ENCODE data around the gene PIEZO2. TPM values are rescaled to one million over a fixed set of nuclear protein-coding genes. Genes with fewer than 3 reads are reported as not detected.

PIEZO2 gene
- total RNA-seq, 2 donors from 2014 or later = 4.8 to 7.5 TPM

DNA sequence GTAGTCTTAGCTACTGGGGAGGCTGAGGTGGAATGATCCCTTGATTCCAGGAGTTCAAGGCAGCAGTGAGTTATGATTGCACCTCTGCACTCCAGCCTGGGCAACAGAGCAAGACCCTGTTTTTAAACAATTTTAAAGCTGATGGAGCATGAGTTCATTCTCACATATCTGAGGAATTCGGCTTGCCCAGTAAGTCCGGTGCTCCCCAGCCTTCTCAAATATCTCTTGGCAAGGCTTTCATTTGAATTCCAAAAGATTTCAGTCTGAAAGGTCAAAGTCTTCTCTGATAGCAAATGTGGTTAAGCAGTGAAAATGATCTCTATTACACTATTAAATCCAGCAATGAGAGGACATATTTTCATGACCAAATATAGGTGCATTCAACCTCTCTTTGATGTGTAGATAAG, 27.9 kb downstream of the PIEZO2 start:
- intact Hi-C loops (cut with DNase I) = no loop called here
- no peak for DNase-seq (ENCODE audit: low spot score)

DNA sequence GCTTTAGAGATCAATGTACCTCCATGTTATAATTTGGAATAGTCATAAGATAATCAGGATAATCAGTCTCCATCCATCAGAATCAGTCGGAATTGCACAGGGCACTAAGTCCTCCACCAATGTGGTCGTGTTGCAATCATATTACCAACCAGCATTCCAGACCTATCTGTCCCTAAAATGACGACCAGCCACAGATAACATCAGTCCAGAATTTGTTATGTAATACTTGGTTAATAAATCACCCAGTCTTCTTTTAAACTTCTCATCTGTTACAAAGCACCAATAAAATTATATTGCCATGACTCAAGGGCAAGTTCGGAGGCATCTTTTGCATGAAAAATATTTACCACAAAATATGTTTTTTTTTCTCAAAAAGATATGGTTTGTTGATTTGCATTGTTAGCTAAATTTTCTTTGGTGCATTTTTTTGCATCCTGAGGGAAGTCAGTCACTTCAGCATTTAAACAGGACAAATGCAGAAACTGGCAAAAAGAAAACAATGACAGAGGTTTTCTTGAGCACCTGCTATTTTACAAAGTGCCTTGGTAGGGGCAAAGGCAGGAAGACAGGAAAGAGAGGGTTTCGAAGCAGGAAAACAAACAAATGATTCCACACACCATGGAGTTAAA, 29.3 kb downstream of the PIEZO2 start:
- intact Hi-C loops (cut with DNase I) = no loop called here
- DNase-seq (ENCODE audit: low spot score) = no peak

DNA sequence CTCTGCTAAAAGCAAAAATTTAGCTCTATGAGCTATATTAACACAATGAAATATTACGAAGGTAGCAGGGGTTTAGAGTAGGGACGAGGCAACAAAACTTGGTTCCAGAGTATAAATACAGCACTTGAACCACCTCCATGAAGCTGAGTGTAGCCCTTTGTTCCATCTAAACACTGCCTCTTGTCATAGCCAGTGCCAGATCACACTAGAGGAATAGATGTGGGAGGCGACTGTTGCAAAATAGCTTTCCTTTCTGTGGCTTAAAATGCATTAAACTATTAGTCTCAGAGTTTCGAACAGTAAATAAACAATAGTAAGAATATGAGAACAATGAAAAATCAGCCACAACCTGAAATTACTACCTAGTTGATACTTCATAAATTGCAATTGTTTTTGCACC, 29.8 kb downstream of the PIEZO2 start:
- DNase-seq (ENCODE audit: low spot score) = no peak
- intact Hi-C loops (cut with DNase I) = no loop called here

DNA sequence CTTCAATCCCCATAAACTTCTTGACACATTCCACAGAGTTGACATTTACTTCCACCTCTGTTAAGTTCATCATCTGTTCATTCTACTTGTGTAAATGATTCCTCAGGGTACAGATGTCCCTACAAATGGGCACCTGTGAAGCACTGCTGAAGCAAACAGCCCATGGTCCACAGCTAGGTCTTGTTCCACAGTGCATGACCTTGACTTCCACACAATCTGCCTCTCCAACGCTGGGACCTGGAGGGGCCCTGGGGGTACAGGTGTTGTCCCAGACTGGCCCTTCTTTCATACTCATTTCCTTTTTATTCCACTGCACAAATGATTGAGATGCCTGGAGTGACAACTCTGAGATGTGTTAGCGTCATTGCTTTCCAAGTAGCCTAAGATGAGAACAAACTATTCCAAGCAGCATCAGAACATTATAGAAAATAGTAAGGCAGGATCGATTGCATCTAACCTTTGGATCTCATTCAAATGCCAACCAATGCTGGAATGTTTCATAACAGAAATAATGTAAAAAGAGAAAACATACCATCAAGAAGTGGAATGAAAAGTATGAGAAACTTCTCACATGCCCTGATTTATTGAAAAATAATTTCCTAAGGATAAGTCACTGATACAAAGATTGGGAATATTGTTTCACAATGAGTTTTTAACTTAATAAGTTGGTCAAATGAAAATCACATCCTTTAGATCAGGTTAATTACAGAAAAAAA, 31.2 kb downstream of the PIEZO2 start:
- intact Hi-C loops (cut with DNase I) = no loop called here
- no peak for DNase-seq (ENCODE audit: low spot score)

DNA sequence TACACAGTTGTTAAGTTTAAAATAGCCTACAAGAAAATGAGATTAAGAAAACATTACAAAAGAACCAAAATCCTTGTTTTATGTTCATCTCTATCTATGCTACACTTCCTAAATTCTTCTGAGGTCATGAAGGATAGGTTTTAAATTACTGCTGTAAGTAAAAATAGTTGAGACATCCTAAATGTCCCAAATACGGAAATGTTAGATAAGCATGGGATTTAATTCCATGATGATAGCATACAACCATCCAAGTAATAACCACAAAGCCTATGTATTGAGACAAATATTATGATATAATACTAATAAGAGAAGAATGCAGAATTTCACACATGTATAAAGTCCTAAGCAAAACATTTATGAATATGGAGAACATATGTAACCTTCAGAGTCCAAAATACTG, 34.1 kb downstream of the PIEZO2 start:
- DNase-seq (ENCODE audit: low spot score) = no peak
- intact Hi-C loops (cut with DNase I) = no loop called here

DNA sequence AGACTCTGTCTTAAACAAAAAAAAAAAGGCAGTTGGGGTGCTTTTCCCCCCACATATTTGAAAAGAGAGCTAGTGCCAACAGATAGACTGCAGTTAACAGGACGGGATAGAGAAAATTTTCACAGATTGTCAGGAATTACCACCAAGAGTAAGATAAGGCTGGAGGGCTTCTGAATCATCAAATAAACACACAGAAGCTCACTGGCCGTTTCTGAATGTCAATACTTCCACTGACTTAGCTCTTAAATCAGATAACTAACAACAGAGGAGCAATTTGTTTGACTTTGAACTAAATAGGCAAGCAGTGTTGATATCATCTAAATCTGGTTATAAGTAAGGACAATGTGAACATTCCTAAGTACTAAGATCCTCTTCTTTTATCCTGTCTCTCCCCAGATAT, 34.7 kb downstream of the PIEZO2 start:
- DNase-seq (ENCODE audit: low spot score) = no peak
- intact Hi-C loops (cut with DNase I) = no loop called here

DNA sequence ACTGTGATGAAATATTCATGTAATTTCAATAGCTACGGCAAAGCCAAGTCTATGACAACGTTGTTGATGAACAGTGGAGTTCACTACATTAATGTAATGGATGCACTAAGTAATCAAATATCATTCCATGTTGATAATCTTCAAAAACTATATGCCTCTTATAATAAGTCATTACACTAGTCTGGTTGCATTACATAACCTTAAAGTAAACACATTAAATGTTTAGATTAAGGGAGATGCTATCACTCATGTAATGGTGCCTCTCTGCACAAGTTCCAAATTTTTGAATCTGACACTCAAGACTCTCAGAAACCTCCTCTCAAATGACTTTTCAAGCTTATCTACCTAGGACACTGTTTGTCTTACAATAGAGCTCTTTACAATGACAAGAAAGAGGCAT, 35.4 kb downstream of the PIEZO2 start:
- intact Hi-C loops (cut with DNase I) = no loop called here
- no peak for DNase-seq (ENCODE audit: low spot score)

DNA sequence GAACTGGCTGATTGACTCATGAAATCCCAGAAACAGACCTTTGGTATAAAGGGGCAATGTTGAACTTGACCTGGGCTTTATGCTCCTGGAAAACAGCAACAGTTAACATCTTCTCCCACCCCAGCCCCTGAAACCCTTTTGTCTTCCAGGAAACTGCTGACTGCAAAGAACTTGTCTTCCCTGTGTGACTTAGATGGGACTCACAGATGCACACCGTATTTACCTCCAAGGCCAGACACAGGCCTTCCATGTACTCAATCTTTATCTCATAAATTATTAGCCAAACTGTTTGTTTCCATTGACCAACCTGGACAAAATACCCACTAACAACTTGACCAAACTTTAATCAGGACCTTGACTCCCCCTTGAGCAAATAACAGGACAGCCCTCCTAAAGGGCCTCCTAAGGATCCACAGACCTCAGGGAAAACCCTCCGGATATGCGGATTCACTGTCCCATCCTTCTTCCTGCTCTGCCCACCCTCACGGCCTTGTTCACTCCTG, 36.3 kb downstream of the PIEZO2 start:
- intact Hi-C loops (cut with DNase I) = no loop called here
- DNase-seq (ENCODE audit: low spot score) = no peak

DNA sequence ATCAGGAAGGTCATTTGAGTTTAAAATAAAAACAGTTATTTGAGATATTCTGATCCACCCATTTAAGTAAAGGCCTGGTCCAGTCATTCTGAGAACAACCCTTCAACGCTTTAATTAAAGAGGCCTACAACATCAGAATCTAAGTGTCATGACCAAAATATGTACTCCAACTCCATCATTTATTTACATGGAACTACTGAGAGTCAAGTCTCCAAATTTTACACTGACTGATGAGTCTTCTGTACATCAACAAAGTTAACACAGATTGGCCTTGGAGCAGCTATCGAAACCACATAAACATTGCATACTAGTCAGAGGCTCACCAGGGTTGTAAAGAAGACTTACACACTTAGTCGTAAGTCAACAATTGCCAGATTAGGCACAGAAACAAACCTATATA, 37.1 kb downstream of the PIEZO2 start:
- intact Hi-C loops (cut with DNase I) = no loop called here
- no peak for DNase-seq (ENCODE audit: low spot score)

DNA sequence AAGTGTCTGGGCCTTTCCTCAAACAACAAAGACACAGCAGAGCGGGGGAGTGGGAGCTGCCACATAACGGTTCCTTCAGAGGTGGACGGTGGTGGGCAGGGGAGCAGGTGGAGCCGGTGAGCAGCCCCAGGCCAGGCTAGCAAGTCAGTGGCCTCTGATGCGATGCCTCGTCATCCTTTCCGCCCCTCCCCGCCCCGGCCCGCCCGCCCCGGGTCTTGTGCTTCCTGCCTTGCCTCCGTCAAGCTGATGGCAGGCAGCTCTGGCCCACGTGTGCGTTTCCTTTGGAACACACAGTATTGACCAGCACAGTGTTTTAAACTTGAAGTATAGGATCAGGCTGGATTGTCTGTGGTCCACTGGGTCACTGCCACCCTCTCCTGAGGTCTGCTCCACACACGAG, 38.9 kb downstream of the PIEZO2 start:
- DNase-seq (ENCODE audit: low spot score) = no peak
- intact Hi-C loops (cut with DNase I) = no loop called here

DNA sequence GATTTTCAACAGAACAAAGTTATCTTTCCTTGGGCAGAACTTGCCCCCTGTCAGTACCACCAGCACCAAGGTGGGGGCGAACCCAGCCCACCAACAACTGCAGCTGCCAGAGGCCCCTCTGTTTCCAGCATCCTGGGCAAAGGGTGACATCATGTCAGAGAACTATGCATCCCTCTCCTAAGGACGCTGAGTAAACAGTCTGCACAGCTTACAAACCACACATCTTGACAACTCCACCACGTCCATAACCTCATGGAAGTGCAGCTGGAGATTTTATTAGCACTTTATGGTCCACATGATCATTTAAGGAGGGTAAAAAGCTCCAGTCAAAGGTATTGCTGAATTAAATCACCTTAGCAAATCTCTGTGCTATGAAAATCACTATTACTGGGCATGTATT, 40.4 kb downstream of the PIEZO2 start:
- intact Hi-C loops (cut with DNase I) = no loop called here
- DNase-seq (ENCODE audit: low spot score) = no peak

DNA sequence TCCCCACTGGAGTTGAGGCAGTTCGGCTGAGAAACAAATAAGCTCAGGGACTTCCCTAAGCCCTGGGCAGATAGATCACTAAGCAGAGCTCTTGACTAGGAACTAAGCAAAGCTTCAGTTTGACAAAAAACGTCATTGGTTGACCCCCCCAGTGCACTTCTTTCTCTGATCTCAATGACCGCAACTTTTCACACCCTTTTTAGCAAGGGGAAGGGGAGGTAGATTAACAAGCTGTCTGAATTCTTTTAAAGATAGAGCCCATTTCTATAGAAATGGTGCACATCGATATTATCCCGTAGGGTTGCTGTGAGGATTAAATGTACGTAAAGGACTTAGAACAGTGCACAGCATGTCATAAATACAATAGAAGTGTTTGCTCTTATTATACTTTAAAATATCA, 42.5 kb downstream of the PIEZO2 start:
- intact Hi-C loops (cut with DNase I) = no loop called here
- no peak for DNase-seq (ENCODE audit: low spot score)

DNA sequence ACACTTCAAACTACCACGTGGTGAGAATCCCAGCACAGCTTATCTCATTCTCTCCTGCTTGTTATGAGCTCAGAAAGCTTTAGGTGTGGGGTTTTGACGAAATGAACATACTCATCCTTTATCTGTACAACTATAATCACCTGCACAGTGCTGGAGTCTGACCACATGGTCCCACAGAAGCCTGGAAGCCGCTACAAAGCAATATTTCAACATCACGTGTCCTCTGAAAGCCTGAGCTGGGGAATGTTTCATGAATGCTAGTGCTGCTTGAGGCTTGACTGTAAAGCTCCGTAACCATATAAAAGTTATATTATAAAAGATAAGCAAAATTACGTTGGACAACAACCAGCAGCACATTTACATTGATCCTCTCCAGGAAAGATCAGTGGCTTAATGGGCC, 43.9 kb downstream of the PIEZO2 start:
- intact Hi-C loops (cut with DNase I) = no loop called here
- no peak for DNase-seq (ENCODE audit: low spot score)

DNA sequence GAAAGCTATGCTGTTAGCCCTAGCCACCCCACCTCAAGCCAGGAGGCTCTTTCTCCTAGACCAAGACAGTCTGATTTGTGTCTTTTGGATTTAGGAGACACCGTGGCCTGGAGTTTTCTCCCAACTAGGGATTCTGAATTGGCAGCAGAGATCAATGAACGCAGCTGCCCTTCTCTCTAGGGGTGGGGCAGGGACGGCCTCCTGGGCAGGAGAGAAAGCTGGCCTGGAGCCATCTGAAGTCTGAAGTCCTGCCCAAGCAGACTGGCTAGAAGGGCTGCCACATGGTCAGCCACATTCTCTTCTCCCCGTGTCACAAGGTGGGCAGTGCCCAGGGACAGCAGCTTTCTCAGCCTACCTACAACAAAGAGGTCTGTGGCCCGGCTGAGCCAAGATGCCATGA, 45.1 kb downstream of the PIEZO2 start:
- intact Hi-C loops (cut with DNase I) = no loop called here
- no peak for DNase-seq (ENCODE audit: low spot score)

DNA sequence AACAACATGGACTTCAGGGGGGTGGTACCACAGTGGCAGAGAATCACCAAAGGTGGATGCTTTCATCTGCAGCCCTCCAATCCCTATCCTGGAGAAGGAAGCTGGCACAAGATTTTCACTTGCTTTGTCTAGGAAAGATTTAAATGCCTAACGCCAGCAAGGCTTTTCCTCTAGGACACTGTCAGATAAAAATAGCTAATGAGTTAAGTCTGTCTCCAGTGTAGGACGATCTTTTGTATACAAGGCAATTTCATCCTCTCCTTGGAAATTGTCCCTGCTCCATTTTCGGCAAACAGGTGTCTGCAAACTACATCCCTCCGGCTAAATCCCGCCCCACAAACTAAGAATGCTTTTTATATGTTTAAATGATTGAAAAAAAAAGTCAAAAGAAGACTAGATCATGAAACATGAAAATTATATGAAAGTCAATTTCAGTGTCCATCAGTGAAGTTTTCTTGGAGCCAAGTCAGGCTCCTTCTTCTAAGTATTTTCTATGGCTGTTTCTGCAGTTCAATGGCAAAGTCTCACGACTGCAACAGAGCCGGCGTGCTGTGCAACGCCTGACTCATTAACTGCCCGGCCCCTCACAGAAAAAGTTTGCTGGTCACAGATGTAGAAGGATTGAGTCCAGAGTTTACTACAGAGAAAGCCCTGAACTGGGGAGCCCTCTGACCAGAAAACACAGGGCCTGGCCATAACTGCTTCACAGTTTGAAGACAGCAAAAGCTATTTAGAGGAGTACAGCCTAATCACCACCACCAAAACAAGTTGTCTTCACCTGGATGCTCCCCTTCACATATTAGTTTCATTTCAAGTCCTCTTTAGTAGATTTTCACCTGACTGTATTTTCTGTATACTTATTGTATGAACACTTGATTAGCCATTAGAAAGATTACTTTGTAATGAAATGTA, 52.3 kb downstream of the PIEZO2 start:
- intact Hi-C loops (cut with DNase I) = loop anchor here in 1 of 2 donors (2.0 kb wide), 1 partner anchor 66 kb away; no protein-coding TSS in a partner anchor
- no peak for DNase-seq (ENCODE audit: low spot score)

DNA sequence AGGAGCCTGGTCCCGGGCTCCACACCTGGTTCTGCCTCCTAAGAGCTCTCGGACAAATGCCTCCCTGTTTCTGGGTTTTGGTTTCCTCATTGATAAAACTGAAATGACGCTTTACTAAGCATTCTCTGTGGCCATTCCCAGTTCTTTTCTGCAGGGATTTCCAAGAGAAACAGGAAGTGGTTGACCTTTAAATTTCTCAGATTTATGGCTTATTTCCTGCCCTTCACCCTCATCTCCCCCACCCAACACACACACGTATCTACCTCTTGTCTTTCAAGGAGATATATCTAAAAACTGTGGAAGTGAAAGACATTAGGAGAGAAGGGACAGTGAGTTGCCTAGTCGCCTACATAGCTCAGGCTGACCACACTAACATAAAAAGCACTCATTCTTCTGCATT, 53.0 kb downstream of the PIEZO2 start:
- no peak for DNase-seq (ENCODE audit: low spot score)
- intact Hi-C loops (cut with DNase I) = loop anchor here in 1 of 2 donors (2.0 kb wide), 1 partner anchor 66 kb away; no protein-coding TSS in a partner anchor

DNA sequence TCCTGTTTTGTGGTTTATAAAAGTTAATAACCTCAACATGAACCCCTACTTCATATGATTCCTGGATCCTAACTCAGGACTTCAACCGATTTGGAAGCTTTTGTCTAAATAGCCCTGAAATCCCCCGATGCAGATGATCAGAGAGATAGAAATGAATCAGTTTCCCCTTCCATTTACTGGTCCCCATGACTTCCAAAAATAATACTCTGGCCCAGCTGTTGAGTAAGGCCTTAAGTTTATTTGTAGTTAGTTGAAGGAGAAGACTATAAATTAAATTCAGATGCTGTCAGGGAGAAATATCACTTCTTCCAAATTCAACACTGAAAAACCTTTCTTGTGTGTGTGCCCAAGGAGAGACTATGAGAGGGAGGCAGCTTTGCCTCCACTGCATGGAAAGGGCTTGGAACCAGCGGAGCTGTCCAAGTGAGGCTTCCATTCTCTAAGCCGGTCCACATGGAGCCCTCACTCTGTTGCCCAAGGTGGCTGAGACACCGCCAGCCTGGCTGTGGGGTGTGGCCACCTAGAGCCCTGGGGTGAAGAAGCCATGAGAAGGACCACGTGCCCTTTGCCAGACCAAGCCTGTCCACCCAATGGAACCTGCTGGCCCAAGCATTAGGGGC, 53.6 kb downstream of the PIEZO2 start:
- intact Hi-C loops (cut with DNase I) = loop anchor here in 1 of 2 donors (2.0 kb wide), 1 partner anchor 65 kb away; no protein-coding TSS in a partner anchor
- DNase-seq (ENCODE audit: low spot score) = no peak

DNA sequence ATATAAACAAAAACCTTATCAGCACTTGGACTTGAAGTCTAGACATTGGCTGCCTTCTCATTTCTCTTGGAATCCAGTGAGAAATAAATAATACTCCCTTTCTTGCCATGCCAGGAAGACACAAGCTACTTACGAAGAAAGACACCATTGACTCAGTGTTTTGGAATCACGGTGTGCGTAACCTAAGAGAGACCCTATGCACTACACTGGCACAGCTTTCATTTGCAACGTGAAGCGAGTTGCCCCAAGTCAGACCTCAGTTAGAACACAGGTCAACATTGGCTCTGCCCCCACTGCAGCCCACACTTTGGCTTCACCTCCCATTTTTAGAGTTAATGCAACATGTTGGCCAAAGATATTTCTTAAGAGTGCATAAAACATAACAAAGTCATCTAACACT, 54.2 kb downstream of the PIEZO2 start:
- DNase-seq (ENCODE audit: low spot score) = no peak
- intact Hi-C loops (cut with DNase I) = no loop called here

DNA sequence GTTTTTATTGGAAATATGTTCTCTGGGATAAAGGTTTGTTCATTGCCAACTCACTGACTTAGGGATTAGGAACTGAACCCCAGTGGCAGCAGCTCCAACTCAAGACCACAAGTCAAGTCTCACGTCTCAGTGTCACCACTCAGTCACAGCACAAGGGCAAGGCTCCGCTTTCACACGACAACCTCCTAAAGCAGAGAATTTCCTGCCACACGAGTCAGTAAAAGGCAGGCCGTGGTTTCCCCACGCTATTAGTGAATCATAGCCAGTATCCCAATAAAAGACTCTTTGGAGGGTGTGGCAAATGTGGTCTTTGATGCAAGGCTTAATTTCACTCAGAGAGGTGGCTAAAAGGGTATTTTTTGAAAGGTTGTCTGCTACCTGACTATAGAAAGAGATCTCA, 57.6 kb downstream of the PIEZO2 start:
- intact Hi-C loops (cut with DNase I) = no loop called here

More for the DNA sequence above, 57.6 kb downstream of the PIEZO2 start:
- DNase-seq (ENCODE audit: low spot score) = no peak

Measured in posterior vena cava (tissue), 2 donors.